HG03565 (cell line): ENCODE data around the gene GPR27.

Source experiments
- ATAC-seq: cut with Tn5 transposase; IDR thresholded peaks from one replicate; pipeline ENCODE4 v1.9.1; 2021; ENCODE audit warnings: mild to moderate bottlenecking, moderate library complexity; ENCODE audit not compliant: unreplicated experiment

Gene GPR27

GRCh38 chr3:71784914-71785531, 31.4 kb downstream of the GPR27 start, which contains the start of gene PROK2:
TSS of gene PROK2 (minus strand) at chr3:71785148. CDS start at chr3:71785052, 96 bp downstream.
- no peak for ATAC-seq

- no peak for ATAC-seq
Observed at GRCh38 chr3:71785532-71786216, 32.0 kb downstream of the GPR27 start.

- ATAC-seq, result no peak
Observed at GRCh38 chr3:71786217-71786549, 32.5 kb downstream of the GPR27 start.

- ATAC-seq, result no peak
Observed at GRCh38 chr3:71786551-71786950, 32.9 kb downstream of the GPR27 start.

- ATAC-seq, result no peak
Observed at GRCh38 chr3:71787851-71788405, 34.3 kb downstream of the GPR27 start.

GRCh38 chr3:71789922-71790321, 36.3 kb downstream of the GPR27 start:
- no peak for ATAC-seq

- ATAC-seq, result no peak
Observed at GRCh38 chr3:71791634-71792033, 38.0 kb downstream of the GPR27 start.

GRCh38 chr3:71796290-71796689, 42.6 kb downstream of the GPR27 start:
- no peak for ATAC-seq

- ATAC-seq, result no peak
Observed at GRCh38 chr3:71797455-71797854, 43.8 kb downstream of the GPR27 start.

- ATAC-seq, result no peak
Observed at GRCh38 chr3:71800023-71800422, 46.4 kb downstream of the GPR27 start.

- ATAC-seq, result no peak
Observed at GRCh38 chr3:71801986-71802385, 48.3 kb downstream of the GPR27 start.

- no peak for ATAC-seq
Observed at GRCh38 chr3:71803248-71803647, 49.6 kb downstream of the GPR27 start.

- ATAC-seq, result no peak
Observed at GRCh38 chr3:71805199-71805598, 51.5 kb downstream of the GPR27 start.

- no peak for ATAC-seq
Observed at GRCh38 chr3:71805691-71806090, 52.0 kb downstream of the GPR27 start.
